ENCODE measurements around the gene SMIM33. TPM values are rescaled to one million over a fixed set of nuclear protein-coding genes. Genes with fewer than 3 reads are reported as not detected.

The SMIM33 gene
- total RNA-seq, 4 donors from 2014 or later: not detected

DNA sequence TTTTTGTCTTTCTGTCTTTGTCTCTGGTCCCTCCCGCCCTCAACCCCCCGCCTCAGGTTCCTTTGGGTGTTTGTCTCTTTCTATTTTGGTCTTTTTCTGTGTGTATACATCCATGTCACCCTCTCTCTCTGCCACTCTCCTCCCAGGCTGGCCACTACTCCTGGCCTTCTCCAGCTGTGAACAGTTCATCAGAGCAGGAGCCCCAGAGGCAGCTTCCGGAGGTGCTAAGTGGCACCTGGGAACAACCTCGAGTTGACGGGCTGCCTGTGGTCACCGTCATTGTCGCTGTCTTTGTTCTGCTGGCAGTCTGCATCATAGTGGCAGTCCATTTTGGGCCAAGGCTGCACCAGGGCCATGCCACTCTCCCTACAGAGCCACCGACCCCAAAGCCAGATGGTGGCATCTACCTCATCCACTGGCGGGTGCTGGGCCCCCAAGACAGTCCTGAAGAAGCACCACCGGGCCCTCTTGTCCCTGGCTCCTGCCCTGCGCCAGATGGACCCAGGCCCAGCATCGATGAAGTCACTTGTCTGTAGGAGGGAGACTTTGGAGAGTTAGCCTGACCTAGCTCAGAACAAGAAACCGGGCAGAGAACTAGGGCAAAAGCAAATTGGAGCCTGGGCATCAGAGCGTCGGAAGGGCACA is 1.7 kb downstream of the SMIM33 start:
- TF ChIP-seq, protein P1, sequence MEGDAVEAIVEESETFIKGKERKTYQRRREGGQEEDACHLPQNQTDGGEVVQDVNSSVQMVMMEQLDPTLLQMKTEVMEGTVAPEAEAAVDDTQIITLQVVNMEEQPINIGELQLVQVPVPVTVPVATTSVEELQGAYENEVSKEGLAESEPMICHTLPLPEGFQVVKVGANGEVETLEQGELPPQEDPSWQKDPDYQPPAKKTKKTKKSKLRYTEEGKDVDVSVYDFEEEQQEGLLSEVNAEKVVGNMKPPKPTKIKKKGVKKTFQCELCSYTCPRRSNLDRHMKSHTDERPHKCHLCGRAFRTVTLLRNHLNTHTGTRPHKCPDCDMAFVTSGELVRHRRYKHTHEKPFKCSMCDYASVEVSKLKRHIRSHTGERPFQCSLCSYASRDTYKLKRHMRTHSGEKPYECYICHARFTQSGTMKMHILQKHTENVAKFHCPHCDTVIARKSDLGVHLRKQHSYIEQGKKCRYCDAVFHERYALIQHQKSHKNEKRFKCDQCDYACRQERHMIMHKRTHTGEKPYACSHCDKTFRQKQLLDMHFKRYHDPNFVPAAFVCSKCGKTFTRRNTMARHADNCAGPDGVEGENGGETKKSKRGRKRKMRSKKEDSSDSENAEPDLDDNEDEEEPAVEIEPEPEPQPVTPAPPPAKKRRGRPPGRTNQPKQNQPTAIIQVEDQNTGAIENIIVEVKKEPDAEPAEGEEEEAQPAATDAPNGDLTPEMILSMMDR (IDR thresholded peaks at IDR 0.05; ENCODE audit: low read depth): no peak

DNA sequence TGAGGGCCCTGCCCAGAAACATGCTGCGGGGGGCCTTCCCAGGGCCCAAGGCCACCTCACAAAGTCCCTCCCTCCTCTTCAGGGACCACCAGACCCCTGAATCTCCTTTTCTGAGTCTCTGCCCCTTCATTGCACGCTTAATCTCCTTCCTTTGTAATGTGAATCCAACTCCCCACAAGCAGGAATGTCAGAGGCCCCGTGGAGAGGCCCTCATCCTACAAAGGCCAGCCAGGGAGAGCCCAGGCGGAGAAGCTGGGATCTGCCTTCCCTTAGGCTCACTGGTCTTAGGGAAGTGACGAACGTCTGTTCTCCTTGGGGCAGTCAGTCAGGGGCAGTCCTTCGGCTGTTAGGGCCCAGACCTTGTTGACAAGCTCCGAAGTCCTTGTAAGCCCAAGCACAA is 2.3 kb downstream of the SMIM33 start:
- TF ChIP-seq, protein P1 (IDR thresholded peaks at IDR 0.05; ENCODE audit: low read depth): no peak

DNA sequence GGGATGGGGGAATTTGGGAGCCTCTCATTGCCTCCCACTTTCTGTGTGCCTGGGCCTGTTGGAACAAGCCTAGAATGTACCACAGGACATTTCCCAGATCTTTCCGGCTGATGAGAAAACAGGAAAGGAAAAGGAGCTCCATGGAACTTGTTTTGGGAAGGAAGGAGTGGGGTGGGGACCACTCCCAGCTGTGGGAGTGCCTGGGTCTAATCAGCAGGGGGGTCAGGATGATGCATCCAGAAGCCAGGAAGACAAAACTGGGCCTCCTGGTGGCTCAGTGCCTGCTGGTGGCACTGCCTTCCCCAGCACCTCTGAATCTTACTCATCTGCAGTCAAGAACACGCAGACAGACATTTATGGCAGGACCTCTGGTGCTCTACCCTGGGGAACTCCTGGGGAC is 2.8 kb downstream of the SMIM33 start:
- TF ChIP-seq, protein P1 (IDR thresholded peaks at IDR 0.05; ENCODE audit: low read depth): no peak

DNA sequence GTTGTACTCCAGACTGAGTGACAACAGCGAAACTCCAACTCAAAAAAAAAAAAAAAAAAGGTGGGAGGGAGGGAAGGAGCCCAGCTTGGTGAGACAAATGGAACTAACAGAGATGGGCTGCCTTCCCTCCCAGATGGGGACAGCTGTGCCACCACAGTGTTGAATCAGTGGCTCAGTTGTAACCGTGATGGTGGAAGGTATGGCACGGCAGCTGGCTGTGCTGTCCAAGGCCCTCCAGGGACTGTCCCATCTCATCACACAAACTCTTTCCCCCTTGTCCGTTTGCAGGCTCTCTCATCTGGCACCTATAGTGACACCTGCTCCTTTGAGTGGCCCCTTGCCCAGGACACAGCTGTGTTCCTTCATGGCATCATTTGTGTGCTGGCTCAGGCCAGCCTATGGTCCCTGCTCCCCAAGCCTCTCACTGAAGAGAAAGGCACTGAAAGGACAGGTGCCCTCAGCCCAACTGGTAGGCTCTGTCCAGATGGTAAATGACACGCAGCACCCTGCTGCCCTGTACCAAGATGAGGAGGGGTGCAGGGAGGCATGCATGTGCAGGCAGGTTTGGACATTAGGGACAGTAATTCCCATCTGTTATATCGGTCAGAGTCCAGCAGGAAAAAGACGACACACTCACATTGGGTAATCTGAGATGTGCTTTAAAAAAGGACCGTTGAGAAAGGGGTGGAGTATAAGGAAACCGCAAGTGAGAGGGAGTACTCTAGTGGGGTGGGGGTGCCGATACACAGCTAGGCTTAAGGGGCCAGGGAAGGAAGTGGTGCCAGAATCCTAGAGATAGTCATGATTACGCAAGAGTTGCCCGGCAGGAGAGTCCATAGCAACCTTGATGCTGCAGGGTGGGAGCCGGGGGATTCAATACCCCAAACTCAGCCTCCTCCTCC is 4.3 kb downstream of the SMIM33 start:
- TF ChIP-seq, protein P1 (IDR thresholded peaks at IDR 0.05; ENCODE audit: low read depth): no peak

DNA sequence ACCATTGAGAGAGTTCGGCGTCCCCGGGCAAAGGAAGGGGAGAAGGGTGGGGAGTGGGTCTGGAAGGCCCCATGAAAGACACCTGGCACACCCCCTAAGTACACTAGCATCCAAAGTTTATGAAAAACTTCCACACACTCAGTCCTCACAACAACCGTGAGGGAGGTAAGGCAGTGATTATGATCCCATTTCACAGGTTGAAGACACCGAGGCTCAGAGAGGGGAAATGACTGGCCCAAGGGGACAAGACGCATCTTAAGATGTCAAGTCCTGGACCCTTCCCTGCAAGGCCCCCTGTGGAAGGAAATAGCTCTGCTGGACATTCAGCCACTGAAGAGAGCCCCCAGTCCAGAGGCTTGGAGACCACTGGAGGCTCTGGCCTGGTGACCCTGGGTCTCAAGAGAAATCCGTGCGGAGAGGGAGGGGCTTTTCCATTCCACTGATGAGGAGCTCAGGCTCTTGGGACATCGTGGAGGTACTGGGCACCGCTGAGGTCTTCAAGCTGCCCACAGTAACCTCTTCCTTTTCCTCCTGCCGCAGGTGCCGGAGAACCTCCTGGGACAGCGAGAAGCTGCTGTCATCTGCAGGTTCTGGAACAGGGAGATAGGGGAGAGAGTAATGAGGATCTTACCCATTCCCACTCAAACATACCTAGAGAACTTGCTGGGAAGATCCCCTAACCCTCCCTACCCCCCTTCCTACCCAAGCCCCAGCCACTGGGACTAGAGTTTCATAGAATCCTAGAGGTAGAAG is 5.2 kb downstream of the SMIM33 start:
- TF ChIP-seq, protein P1 (IDR thresholded peaks at IDR 0.05; ENCODE audit: low read depth): no peak

DNA sequence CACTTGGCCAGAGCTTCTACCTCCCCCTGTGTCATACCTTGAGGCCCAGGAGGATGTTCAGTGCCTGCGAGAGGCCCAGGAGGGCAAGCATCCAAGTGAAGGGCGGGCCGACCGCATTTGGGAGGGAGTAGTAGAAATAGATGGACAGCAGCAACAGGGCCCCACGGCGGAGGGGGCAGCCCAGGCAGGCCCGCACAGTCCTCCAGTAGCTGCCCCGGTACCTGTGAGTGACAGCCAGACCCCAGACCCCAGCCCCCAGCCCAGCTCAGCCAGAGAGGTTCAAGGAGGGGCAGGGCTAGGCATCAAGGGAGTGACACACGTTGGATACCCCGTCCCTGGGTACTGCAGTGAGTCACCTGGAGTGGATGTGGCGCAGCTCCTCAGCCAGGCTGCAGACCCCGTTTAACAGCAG is 10.3 kb downstream of the SMIM33 start:
- TF ChIP-seq, protein P1 (IDR thresholded peaks at IDR 0.05; ENCODE audit: low read depth): no peak

Data from subcutaneous adipose tissue (tissue), 4 donors.